DND-41 (cell line): ENCODE measurements around the gene H1-8.

ENCODE experiments used
- CTCF ChIP-seq: IDR thresholded peaks from 2 replicates; pipeline ENCODE4 v1.5.1; 2012; ENCODE audit warnings: borderline replicate concordance, low read length, moderate library complexity, mild to moderate bottlenecking; ENCODE audit not compliant: poor library complexity, severe bottlenecking; ENCODE audit errors: extremely low read depth
- EZH2 ChIP-seq: IDR thresholded peaks from 3 replicates; pipeline ENCODE4 v1.6.1; 2012; ENCODE audit warnings: borderline replicate concordance, low read depth, mild to moderate bottlenecking, moderate library complexity, low read length, inconsistent platforms; ENCODE audit not compliant: severe bottlenecking

- no peak for TF ChIP-seq CTCF
- no peak for TF ChIP-seq EZH2
Measured at GRCh38 chr3:129503471-129504291, 39.3 kb upstream of the H1-8 start.
